GM21825 (cell line): ENCODE results near the gene CHID1.

Experiments
- ATAC-seq: cut with Tn5 transposase; IDR thresholded peaks from one replicate; pipeline ENCODE4 v1.9.1; 2021; ENCODE audit warnings: mild to moderate bottlenecking, moderate library complexity; ENCODE audit not compliant: unreplicated experiment

The CHID1 gene

DNA sequence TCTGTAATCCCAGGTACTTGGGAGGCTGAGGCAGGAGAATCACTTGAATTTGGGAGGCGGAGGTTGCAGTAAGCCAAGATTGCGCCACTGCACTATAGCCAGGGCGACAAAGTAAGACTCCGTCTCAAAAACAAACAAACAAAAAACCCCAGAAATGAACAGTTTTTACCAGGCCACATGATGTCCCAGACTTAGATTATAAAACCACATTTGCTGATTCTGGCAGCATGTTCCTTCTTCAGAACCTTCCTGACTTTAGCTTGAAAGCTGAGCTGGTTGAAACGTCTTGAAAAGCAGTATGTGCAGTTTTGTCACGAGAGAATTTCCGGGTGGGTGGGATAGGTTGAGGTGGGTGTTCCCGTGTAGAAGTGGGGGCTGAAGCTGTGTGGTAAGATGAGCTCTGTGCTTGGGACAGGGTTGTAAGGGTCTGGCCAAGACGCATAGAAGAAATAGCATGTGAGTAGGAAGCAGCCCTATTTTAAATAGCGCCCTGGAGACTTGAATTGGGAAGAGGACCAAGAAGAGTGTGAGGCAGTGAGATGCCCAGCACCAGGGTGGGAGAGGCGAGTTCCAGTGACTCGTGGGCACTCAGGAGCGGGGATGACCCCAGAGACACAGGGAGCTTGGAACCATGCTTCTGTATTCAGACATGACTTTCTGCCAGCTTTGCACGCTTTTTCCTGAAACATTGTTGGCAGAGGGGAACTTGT is 22.7 kb upstream of the CHID1 start:
- ATAC-seq, result no peak

- no peak for ATAC-seq
Measured at GRCh38 chr11:932435-932834, 21.8 kb upstream of the CHID1 start.

GRCh38 chr11:931385-931784 is 20.8 kb upstream of the CHID1 start:
- ATAC-seq, result no peak

DNA sequence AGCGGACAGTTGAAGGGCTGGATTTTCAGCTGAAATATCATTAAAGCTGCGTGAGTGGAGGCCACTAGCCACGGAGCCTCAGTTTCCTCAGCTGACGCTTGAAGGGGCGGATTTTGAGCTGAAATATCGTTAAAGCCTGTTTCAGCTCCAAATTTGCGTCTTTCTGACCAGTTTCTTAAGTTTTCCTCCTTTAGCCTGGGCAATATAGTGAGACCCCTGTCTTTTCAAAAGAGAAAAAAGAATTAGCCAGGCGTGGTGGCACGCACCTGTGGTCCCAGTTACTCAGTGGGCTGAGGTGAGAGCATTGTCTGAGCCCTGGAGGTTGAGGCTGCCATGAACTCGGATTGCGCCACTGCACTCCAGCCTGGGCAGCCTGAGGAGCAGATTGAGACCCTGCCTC is 18.8 kb upstream of the CHID1 start:
- no peak for ATAC-seq

- no peak for ATAC-seq
Measured at GRCh38 chr11:928786-929185, 18.2 kb upstream of the CHID1 start.

- ATAC-seq, result no peak
Measured at GRCh38 chr11:927871-928270, 17.3 kb upstream of the CHID1 start.

- no peak for ATAC-seq
Measured at GRCh38 chr11:926341-926916, 15.8 kb upstream of the CHID1 start.

- ATAC-seq, result peak; percentile 55
Measured at GRCh38 chr11:925496-926301, 15.1 kb upstream of the CHID1 start, which contains the start of gene AP2A2. Gene AP2A2, plus strand, starts transcription at chr11:925870. Its CDS starts 152 bp downstream, at chr11:926022.

GRCh38 chr11:925158-925495 is 14.5 kb upstream of the CHID1 start:
- ATAC-seq, result no peak

GRCh38 chr11:924406-925157 is 14.0 kb upstream of the CHID1 start:
- ATAC-seq, result no peak

DNA sequence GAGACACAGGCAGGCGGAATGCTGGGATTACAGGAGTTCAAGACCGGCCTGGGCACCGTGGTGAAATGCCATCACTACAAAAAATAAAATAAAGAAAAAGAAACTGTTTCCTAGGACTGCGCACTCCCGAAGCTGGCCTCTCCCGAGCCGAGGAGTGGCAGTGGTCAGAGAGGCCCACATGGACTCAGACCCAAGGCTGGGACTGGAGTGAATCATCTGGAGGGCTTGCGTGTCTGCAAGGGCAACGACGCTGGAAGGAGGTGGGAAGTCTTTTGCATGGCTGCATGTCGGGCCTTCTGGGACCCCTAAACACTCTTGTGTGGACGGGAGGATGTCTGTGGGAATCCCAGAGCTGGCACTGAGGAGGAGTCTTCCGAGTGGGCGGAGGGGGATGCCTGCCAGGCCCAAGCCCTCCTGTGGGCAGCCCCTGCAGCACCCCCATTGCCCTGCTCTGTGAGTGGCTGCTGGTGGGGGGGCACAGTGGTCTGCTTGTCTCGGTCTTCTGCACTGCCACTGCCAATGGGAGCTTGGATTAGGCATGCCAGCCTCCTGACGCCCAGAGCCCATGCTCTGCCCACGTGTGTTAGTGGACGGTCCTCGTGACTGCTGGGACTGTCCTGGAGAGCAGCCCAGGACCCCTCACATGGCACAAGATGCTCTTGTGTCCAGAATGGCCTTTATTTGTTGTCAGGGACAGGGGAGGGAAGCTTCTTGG is 13.2 kb upstream of the CHID1 start:
- ATAC-seq, result no peak

- ATAC-seq, result no peak
Measured at GRCh38 chr11:921921-922678, 11.5 kb upstream of the CHID1 start.

GRCh38 chr11:917426-917825 is 6.8 kb upstream of the CHID1 start:
- ATAC-seq, result no peak

DNA sequence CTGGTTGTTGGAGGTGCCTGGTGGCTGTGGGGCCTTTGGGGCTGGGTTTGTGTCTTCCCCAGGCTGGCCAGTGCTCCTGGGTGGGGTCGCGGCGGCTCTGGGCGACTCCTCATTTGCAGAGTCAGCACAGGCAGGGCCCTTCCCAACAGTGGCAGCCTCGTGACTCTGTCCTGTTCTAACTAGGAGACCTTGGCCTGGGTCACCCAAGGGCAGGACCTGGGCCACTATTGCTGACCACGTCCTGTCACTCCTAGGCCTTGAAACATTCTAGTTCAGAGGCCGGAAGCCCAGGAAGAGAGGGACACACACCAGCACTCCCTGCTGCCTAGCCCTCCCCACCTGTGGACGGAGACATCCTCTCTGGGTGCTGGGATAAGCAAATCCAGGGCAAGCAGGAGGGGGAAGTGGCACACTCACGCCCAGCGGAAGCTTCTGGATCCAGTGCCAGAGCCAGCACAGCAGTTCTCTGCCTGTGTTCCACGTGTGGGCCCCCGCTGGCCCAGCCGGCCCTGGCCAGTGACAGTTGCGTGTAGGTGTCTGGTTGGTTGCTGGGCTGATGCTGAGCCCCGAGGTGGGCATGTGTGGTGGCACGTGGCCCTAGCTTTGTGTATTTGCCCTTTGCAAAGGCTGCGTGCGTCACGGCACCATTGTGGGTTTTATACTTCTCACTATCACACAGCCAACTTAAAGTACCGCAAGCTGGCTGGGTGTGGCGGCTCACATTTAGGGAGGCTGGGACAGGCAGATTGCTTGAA is 4.3 kb upstream of the CHID1 start:
- no peak for ATAC-seq

- no peak for ATAC-seq
Measured at GRCh38 chr11:914204-914603, 3.6 kb upstream of the CHID1 start.

GRCh38 chr11:913043-913442 is 2.4 kb upstream of the CHID1 start:
- ATAC-seq, result no peak

- no peak for ATAC-seq
Measured at GRCh38 chr11:912266-912665, 1.7 kb upstream of the CHID1 start.

DNA sequence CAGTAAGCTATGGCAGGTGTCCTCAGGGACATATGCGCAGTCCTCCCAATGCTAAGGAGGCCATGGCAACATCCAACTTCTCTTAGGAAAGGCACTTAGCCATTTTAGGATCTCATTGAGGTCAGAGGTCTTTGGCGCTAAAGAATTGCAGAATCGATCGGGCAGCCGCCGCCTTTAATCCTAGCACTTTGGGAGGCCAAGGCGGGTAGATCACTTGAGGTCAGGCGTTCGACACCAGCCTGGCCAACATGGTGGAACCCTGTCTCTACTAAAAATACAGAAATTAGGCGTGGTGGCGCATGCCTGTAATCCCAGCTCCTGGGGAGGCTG is 1.2 kb upstream of the CHID1 start:
- ATAC-seq, result no peak
